Neuronal stem cell (in vitro differentiated cells): ENCODE data around the gene ARID5A.

Experiments
- DNase-seq: peaks from one replicate; pipeline ENCODE4 v3.0.0-alpha.2; 2013; ENCODE audit warnings: low spot score
- H2AFZ ChIP-seq: one replicate; pipeline ENCODE4 v1.6.1; 2013; ENCODE audit warnings: mild to moderate bottlenecking, low read length, inconsistent platforms
- H2AK5ac ChIP-seq: 2 replicates; pipeline ENCODE4 v1.6.1; 2013; ENCODE audit warnings: low read depth, mild to moderate bottlenecking, inconsistent platforms, low read length, moderate library complexity, mixed read lengths
- H2BK120ac ChIP-seq: 2 replicates; pipeline ENCODE4 v1.6.1; 2013; ENCODE audit warnings: low read depth, mild to moderate bottlenecking, inconsistent platforms, low read length, moderate library complexity, mixed read lengths
- H2BK12ac ChIP-seq: one replicate; pipeline ENCODE4 v1.6.1; 2013; ENCODE audit warnings: low read length, inconsistent platforms
- H2BK15ac ChIP-seq: 2 replicates; pipeline ENCODE4 v1.6.1; 2013; ENCODE audit warnings: mild to moderate bottlenecking, low read length, inconsistent platforms, mixed read lengths
- H2BK5ac ChIP-seq: one replicate; pipeline ENCODE4 v1.6.1; 2013; ENCODE audit warnings: inconsistent platforms, mild to moderate bottlenecking, low read length, moderate library complexity
- H3K14ac ChIP-seq: one replicate; pipeline ENCODE4 v1.6.1; 2013; ENCODE audit warnings: low read length, inconsistent platforms
- H3K18ac ChIP-seq: 2 replicates; pipeline ENCODE4 v1.6.1; 2013; ENCODE audit warnings: low read length, inconsistent platforms
- H3K23ac ChIP-seq: 2 replicates; pipeline ENCODE4 v1.6.1; 2013; ENCODE audit warnings: low read depth, mild to moderate bottlenecking, mixed read lengths, low read length, inconsistent platforms; ENCODE audit not compliant: poor library complexity
- H3K27ac ChIP-seq: replicated peaks from 3 replicates; pipeline ENCODE4 v1.5.1; 2013; ENCODE audit warnings: low read length, inconsistent platforms
- H3K27me3 ChIP-seq, 3 experiments: 2 replicates each; pipeline ENCODE4 v1.6.1; 2013; ENCODE audit warnings: low read length in 3 of 3, mild to moderate bottlenecking in 2 of 3, inconsistent platforms in 1 of 3, low read depth in 1 of 3, mixed read lengths in 1 of 3, moderate library complexity in 1 of 3; ENCODE audit not compliant: control insufficient read depth in 3 of 3, insufficient read depth in 3 of 3
- H3K36me3 ChIP-seq, 2 donors: replicated peaks in 1 of 2; 2 replicates each; pipeline ENCODE4 v1.6.1; 2013; ENCODE audit warnings: low read length in 2 of 2; ENCODE audit not compliant: control insufficient read depth in 2 of 2, insufficient read depth in 2 of 2
- H3K4ac ChIP-seq: 2 replicates; pipeline ENCODE4 v1.6.1; 2013; ENCODE audit warnings: inconsistent platforms, mild to moderate bottlenecking, low read length, moderate library complexity
- H3K4me1 ChIP-seq, 2 donors: 1 replicate in 1 of 2; 2 replicates in 1 of 2; pipeline ENCODE4 v1.6.1; 2013; ENCODE audit warnings: low read length in 2 of 2, low read depth in 1 of 2; ENCODE audit not compliant: control insufficient read depth in 2 of 2, insufficient read depth in 1 of 2
- H3K4me2 ChIP-seq: one replicate; pipeline ENCODE4 v1.6.1; 2013; ENCODE audit warnings: mild to moderate bottlenecking, low read length, inconsistent platforms; ENCODE audit not compliant: insufficient read depth, poor library complexity, severe bottlenecking
- H3K4me3 ChIP-seq, 2 donors: 2 replicates each; pipeline ENCODE4 v1.5.1; 2013; ENCODE audit warnings: low read length in 2 of 2, mild to moderate bottlenecking in 2 of 2, inconsistent platforms in 1 of 2, moderate library complexity in 1 of 2
- H3K79me1 ChIP-seq: one replicate; pipeline ENCODE4 v1.6.1; 2013; ENCODE audit warnings: low read depth, mild to moderate bottlenecking, inconsistent platforms, low read length, moderate library complexity
- H3K9ac ChIP-seq: one replicate; pipeline ENCODE4 v1.6.1; 2013; ENCODE audit warnings: mild to moderate bottlenecking, low read depth, low read length, inconsistent platforms; ENCODE audit not compliant: poor library complexity
- H3K9me3 ChIP-seq, 2 donors: replicated peaks in 1 of 2; 2 replicates each; pipeline versions ENCODE3 to v1.6.1; 2013; ENCODE audit warnings: low read length in 2 of 2, mild to moderate bottlenecking in 2 of 2, inconsistent platforms in 1 of 2, low read depth in 1 of 2, mixed read lengths in 1 of 2, moderate library complexity in 1 of 2; ENCODE audit not compliant: control insufficient read depth in 2 of 2, insufficient read depth in 1 of 2
- H4K8ac ChIP-seq: one replicate; pipeline ENCODE4 v1.6.1; 2013; ENCODE audit warnings: low read depth, mild to moderate bottlenecking, inconsistent platforms, low read length, moderate library complexity
- H4K91ac ChIP-seq: one replicate; pipeline ENCODE4 v1.6.1; 2013; ENCODE audit warnings: low read length, low read depth, mild to moderate bottlenecking, inconsistent platforms; ENCODE audit not compliant: poor library complexity
- WGBS, 2 donors: extraction: QIAGEN DNeasy Blood & Tissue Kit; methylation state at CpG; one replicate each; pipeline ENCODE4 v1.1.7; 2013; ENCODE audit warnings: missing lambda C conversion rate in 2 of 2, mixed read lengths in 1 of 2; ENCODE audit not compliant: insufficient read length in 2 of 2, insufficient replicate concordance in 1 of 2; ENCODE audit errors: extremely low coverage in 2 of 2; 5-methylcytosine and 5-hydroxymethylcytosine counted together

The ARID5A gene

GRCh38 chr2:96520231-96520630, 16.3 kb upstream of the ARID5A start:
- Histone ChIP-seq H2BK5ac (no peak overlapping the region), H3K4me1 (no peaks in the 10 kb centered on the region), H2AK5ac (no peak overlapping the region), H3K9me3 (peaks cover 2 to 18% of the 10 kb centered on the region in 2 donors), H3K18ac (no peak overlapping the region), H2AFZ (no peak overlapping the region), H4K8ac (no peak overlapping the region), H3K27ac (no peak overlapping the region), H3K4me3 (no peak overlapping the region), H3K4ac (no peak overlapping the region), H2BK120ac (no peak overlapping the region), H3K36me3 (no peaks in the 10 kb centered on the region), H3K79me1 (no peaks in the 10 kb centered on the region), H4K91ac (no peak overlapping the region), H3K9ac (no peak overlapping the region), H3K23ac (no peak overlapping the region), H3K4me2 (no peak overlapping the region), H2BK15ac (no peak overlapping the region), H3K14ac (no peak overlapping the region), H3K27me3 (peaks cover 0 to 23% (median 1%) of the 10 kb centered on the region in 3 experiments), H2BK12ac (no peak overlapping the region)
- no CpG with 5 or more reads among the region's 4 CpGs for WGBS, 2 donors
- no peak for DNase-seq

GRCh38 chr2:96520697-96521096, 15.9 kb upstream of the ARID5A start:
- Histone ChIP-seq H3K4ac (no peak overlapping the region), H3K18ac (no peak overlapping the region), H2BK5ac (no peak overlapping the region), H3K9ac (no peak overlapping the region), H4K91ac (no peak overlapping the region), H3K4me3 (no peak overlapping the region), H3K27ac (no peak overlapping the region), H3K36me3 (no peaks in the 10 kb centered on the region), H3K14ac (no peak overlapping the region), H3K27me3 (peaks cover 0 to 27% (median 1%) of the 10 kb centered on the region in 3 experiments), H2AFZ (no peak overlapping the region), H3K4me1 (no peaks in the 10 kb centered on the region), H2BK15ac (no peak overlapping the region), H4K8ac (no peak overlapping the region), H2BK120ac (no peak overlapping the region), H3K23ac (no peak overlapping the region), H3K4me2 (no peak overlapping the region), H2AK5ac (no peak overlapping the region), H3K9me3 (peaks cover 2 to 18% of the 10 kb centered on the region in 2 donors), H2BK12ac (no peak overlapping the region), H3K79me1 (no peaks in the 10 kb centered on the region)
- DNase-seq: no peak
- WGBS, 2 donors: no CpG with 5 or more reads among the region's 3 CpGs

GRCh38 chr2:96521219-96521618, 15.3 kb upstream of the ARID5A start:
- H2BK15ac ChIP-seq: no peak overlapping the region
- H3K23ac ChIP-seq: no peak overlapping the region
- no peak overlapping the region for H3K4ac ChIP-seq
- H3K14ac ChIP-seq: no peak overlapping the region
- no peaks in the 10 kb centered on the region for H3K4me1 ChIP-seq
- no peak overlapping the region for H3K4me2 ChIP-seq
- H2AFZ ChIP-seq: peak overlapping the region; percentile 22
- no peak overlapping the region for H4K8ac ChIP-seq
- H3K9me3 ChIP-seq: peaks cover 0 to 18% of the 10 kb centered on the region in 2 donors
- H4K91ac ChIP-seq: no peak overlapping the region
- H2BK12ac ChIP-seq: no peak overlapping the region
- no peak overlapping the region for H3K18ac ChIP-seq
- H2BK5ac ChIP-seq: no peak overlapping the region
- no peak overlapping the region for H2AK5ac ChIP-seq
- H3K36me3 ChIP-seq: no peaks in the 10 kb centered on the region
- no peaks in the 10 kb centered on the region for H3K79me1 ChIP-seq
- H3K4me3 ChIP-seq: no peak overlapping the region
- no peak for DNase-seq
- no peak overlapping the region for H3K9ac ChIP-seq
- no peak overlapping the region for H3K27ac ChIP-seq
- no CpG with 5 or more reads among the region's 2 CpGs for WGBS, 2 donors
- H3K27me3 ChIP-seq: peaks cover 0 to 33% (median 0%) of the 10 kb centered on the region in 3 experiments
- no peak overlapping the region for H2BK120ac ChIP-seq

GRCh38 chr2:96522304-96523203, 14.0 kb upstream of the ARID5A start:
- no peak overlapping the region for H2BK5ac ChIP-seq
- H3K27me3 ChIP-seq: peaks cover 0 to 43% (median 5%) of the 10 kb centered on the region in 3 experiments
- H3K14ac ChIP-seq: no peak overlapping the region
- H3K4ac ChIP-seq: no peak overlapping the region
- no peak overlapping the region for H2BK15ac ChIP-seq
- H4K91ac ChIP-seq: no peak overlapping the region
- H2BK12ac ChIP-seq: no peak overlapping the region
- no peak overlapping the region for H2AK5ac ChIP-seq
- no peak overlapping the region for H3K18ac ChIP-seq
- DNase-seq: no peak
- peak overlapping the region; percentile 2 for H3K9ac ChIP-seq
- no peaks in the 10 kb centered on the region for H3K4me1 ChIP-seq
- H4K8ac ChIP-seq: no peak overlapping the region
- no peak overlapping the region for H3K4me3 ChIP-seq
- WGBS, 2 donors: no CpG with 5 or more reads among the region's 9 CpGs
- H3K9me3 ChIP-seq: peaks cover 0 to 7% of the 10 kb centered on the region in 2 donors
- H3K79me1 ChIP-seq: no peaks in the 10 kb centered on the region
- H2AFZ ChIP-seq: no peak overlapping the region
- no peaks in the 10 kb centered on the region for H3K36me3 ChIP-seq
- no peak overlapping the region for H2BK120ac ChIP-seq
- no peak overlapping the region for H3K4me2 ChIP-seq
- no peak overlapping the region for H3K23ac ChIP-seq
- no peak overlapping the region for H3K27ac ChIP-seq
